GM19397 (cell line): ENCODE results near the gene SRSF2.
"Not testable (repeated sequence)": the region's sequence is repeated elsewhere in the genome, so short reads cannot be mapped to it uniquely, and the experiment has no call there.

ENCODE experiments used
- ATAC-seq: cut with Tn5 transposase; IDR thresholded peaks from one replicate; pipeline ENCODE4 v1.9.1; 2021; ENCODE audit warnings: mild to moderate bottlenecking, moderate library complexity; ENCODE audit not compliant: unreplicated experiment

SRSF2 gene

GRCh38 chr17:76702076-76702475 is 35.1 kb downstream of the SRSF2 start:
- ATAC-seq, result no peak

DNA sequence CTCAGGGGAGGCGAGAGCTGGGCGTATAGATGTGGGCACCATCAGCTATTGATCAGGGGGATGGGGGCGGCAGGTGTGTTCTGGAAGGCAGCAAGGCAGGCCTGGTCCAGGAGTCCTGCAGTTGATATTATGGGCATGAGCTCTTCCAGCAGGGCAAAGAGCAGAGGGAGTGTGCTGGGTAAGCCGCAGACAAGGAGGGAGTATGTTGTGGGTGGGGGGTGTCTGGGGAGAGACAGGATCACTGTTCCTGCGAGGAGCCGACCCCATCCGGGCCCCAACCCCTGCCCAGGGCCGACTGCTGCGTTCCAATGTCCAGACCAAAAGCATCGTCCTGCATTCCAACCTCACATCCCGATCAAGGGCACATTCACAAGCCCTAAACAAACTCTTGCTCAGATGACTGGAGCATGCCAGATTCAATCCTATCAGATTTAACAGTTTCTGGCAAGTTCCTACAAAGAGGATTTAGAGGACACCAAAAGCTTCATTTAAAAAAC is 35.6 kb downstream of the SRSF2 start:
- ATAC-seq, result no peak

DNA sequence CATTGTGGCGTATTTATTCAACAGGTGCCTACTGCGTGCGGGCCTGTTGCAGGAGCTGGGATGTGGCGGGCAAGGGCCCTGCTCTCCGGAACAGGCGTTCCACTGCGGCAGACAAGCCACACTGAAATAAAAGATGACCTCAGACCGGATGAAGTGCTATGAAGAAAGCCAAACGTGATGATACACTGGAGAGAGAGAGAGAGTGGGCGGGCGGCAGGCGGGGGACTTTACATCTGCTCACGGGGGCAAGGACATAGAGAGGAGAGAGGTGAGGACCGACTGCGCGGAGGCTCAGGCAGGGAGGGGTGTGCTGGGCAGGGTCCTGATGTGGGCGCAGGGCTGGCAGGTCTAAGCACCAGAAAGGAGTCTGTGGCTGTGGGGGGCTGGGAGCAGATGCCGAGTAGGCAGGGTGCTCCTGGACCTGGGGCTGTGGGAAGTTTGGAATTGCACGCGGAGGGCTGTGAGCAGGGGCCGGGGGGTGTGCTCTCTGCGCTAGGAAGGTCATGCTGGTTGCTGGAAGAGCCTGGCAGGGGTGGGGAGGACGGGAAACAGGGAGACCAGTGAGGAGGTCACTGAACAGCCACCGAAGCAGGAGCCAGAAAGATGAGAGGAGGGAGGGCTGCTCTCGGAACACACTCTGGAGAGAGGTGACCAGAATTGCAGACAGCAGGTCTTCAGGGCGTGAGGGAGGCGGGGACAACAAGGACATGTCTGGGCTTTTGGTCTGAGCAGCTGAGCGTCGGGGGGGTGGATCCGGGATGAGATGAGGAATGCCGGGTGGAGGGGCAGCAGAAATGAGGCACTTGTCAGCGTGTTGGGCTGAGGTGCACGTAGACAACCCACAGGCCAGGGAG is 36.3 kb downstream of the SRSF2 start:
- no peak for ATAC-seq

DNA sequence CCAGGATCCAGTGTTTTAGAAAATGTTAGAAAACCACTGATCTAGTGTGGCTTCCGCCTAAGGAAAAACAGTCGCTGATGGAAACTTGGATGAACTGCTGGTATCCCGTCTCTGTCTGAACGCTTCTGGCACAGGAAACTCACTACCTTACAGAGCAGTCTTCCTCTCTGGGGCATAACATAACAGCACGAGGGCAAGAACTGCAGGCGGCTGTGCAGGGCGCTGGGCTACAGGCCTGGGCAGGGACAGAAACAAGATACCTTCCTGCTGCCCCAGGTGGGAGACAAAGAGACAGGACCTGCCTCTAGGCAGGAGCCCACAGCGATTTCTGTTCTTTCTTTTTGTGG is 36.9 kb downstream of the SRSF2 start:
- ATAC-seq, result no peak

DNA sequence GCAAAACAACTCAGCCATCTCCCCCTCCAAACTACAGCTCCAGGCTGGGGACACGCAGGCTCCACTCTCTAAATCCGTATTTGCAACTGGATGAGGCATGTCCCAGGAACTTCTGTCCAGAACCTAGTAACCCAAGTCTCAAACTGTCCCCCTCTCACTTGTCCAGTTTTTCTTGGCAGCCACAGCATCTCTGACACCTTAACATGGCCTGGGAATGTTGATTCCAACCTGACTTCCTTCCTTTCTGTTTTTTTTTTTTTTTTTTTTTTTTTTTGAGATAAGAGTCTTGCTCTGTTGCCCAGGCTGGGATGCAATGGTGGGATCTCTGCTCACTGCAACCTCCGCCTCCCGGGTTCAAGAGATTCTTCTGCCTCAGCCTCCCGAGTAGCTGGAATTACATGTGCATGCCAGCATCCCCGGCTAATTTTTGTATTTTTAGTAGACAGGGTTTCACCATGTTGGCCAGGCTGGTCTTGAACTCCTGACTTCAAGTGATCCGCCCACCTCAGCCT is 38.6 kb downstream of the SRSF2 start:
- not testable (repeated sequence) for ATAC-seq

DNA sequence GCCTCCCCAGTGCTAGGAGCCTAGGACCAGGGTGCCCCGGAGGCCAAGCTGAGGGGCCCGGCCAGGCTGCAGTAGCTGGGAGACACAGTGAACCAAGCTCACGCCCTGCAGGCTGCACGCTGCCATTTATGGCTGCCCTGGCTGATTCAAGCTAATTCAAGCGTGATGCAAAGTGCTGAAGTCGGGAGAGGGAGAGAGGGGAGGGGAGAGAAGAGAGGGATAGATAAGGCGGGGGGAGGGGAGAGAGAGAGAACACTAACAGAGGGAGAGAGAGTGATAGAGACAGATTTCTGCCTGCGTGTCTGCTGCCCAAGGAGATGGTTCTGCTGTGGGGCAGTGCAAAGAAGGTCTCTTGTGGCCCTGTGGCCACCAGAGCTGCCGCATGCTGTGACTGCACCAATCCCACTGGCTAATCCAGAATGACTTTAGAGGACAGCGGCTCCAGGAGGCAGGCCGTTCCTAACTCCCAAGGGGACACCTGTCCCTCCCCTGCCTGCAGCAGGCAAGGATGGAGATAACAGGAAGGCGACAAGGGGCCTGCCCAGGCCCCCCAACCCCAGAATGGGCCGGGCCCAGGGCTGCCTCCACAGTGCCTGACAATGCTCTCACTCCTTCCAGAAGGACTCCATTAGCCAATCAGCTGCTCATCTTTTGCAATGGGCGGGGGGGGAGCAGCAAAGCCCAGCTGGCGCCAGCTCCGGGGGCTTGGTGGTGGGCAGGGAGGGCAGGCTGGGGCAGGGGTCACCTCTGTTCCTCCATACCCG is 39.2 kb downstream of the SRSF2 start:
- ATAC-seq, result no peak

GRCh38 chr17:76696763-76697701 is 40.1 kb downstream of the SRSF2 start:
- ATAC-seq, result no peak

- no peak for ATAC-seq
These were observed 41.9 kb downstream of the SRSF2 start for GRCh38 chr17:76695059-76695831.

GRCh38 chr17:76691379-76692191 is 45.5 kb downstream of the SRSF2 start:
- no peak for ATAC-seq

GRCh38 chr17:76690596-76691280 is 46.4 kb downstream of the SRSF2 start:
- no peak for ATAC-seq

GRCh38 chr17:76689859-76690258 is 47.3 kb downstream of the SRSF2 start:
- no peak for ATAC-seq

DNA sequence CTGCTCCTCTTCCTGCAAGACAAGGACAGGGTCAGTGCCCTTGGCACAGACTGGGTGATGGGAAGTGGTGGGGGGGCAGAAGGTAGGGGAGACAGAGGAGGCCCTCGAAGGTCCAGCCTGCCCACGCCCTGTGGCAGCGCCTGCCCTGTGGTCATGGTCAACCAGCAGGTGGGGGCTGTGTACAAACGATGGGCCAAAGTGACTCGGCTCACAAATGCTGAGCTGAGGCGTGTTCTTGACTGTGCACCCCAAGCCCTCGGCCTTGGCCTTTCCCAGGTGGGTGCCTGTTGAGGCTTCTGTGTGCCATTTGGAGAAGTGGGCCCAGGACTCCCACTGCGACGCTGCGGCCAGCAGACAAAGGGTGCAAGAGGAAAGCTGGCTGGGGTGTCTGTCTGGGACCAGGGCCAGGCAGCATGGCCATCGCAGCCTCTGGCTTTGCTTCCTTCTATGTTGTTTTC is 48.9 kb downstream of the SRSF2 start:
- ATAC-seq, result no peak

DNA sequence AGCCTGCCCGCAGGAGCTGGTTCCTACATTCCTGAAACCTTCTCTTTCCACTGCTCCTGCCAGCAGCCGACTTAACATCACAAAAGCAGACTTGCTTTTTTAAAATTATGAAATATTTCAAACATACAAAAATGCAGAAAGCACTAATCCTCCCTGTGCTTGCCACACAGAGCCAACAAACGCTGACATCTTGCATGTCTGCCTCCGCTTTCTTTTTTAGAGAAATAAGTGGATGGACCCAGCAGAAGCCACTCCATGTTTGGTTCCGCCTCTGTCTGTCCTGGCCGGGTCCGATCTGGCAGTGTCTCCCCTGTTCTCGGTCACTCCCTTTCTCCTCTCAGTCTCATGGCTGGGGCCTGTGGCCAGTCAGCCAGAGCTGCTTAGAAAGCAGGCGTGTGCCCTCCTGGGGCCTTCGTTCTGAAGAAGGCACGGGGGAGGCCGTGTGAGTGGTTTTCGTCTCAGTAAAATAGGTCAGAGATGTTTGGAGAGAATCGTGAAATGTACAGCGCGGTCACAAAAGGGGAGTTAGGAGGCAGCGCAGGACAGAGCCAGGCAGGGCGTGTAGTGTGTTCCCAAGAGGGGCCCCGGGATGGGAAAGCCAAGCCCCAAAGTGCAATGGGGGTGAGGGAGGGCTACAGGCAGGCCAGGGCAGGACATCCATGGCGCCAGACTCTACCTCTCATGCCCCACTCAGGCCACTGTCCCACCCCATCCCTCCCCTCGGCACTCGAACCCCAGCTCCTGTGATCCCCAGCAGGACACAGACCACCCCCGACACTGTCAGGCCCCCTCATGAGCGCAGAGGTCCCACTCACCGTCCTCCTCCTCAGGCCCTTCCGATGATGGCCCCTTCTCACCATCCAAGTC is 49.6 kb downstream of the SRSF2 start:
- ATAC-seq, result no peak

- ATAC-seq, result no peak
These were observed 50.4 kb downstream of the SRSF2 start for GRCh38 chr17:76686538-76687297.

GRCh38 chr17:76685846-76686245 is 51.3 kb downstream of the SRSF2 start:
- no peak for ATAC-seq

DNA sequence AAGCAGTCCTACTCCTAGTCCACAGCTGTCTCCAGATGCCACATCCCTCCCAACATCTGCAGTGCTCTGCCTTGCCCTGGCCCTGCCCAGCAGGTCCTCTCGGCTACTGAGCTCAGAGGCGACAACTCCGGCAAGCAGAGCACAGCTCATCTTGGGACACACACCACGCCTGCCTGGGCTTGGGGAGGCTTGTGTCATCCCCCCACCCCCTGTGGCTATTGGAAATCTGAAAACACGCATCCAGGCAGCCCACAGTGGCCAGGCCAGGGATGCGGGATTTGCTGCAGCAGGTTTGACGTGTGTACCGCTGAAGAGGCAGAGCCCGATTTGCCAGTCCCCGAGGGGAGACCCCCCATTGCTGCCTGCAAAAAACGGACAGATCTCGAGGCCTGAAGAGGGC is 51.8 kb downstream of the SRSF2 start:
- no peak for ATAC-seq

GRCh38 chr17:76684756-76685155 is 52.4 kb downstream of the SRSF2 start:
- no peak for ATAC-seq
